Measurements from ENCODE around the gene TMEM200B. TPM values are rescaled to one million over a fixed set of nuclear protein-coding genes. Genes with fewer than 3 reads are reported as not detected.

TMEM200B gene
- total RNA-seq, 1 donor from 2014 or later = 3.7 TPM

DNA sequence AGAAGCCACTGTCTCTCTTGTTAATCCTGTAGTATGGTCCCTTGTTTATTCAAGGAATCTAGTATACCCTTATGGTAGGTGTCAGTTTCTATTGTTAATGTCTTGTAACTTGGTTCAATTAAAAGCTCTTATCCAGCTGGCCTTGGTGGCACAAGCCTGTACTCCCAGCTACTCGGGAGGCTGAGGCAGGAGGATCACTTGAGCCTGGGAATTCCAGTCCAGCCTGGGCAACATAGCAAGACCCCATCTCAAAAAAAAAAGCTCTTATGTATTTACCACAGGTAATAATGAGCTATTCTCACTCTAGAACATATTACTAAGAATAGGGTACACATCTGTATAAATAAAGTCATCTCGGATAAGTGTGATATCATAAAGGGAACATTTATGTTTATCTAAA lies 46.5 kb downstream of the TMEM200B start:
- Mint-ChIP-seq H3K9me3 (no peaks in the 10 kb centered on the region), H3K4me1 (no peaks in the 10 kb centered on the region), H3K4me3 (no peak overlapping the region), H3K27me3 (ENCODE audit: low read depth) (no peaks in the 10 kb centered on the region), H3K36me3 (ENCODE audit: low read depth) (peaks cover 3% of the 10 kb centered on the region), H3K27ac (ENCODE audit: unreplicated experiment) (no peak overlapping the region)
- TF ChIP-seq, protein P1, sequence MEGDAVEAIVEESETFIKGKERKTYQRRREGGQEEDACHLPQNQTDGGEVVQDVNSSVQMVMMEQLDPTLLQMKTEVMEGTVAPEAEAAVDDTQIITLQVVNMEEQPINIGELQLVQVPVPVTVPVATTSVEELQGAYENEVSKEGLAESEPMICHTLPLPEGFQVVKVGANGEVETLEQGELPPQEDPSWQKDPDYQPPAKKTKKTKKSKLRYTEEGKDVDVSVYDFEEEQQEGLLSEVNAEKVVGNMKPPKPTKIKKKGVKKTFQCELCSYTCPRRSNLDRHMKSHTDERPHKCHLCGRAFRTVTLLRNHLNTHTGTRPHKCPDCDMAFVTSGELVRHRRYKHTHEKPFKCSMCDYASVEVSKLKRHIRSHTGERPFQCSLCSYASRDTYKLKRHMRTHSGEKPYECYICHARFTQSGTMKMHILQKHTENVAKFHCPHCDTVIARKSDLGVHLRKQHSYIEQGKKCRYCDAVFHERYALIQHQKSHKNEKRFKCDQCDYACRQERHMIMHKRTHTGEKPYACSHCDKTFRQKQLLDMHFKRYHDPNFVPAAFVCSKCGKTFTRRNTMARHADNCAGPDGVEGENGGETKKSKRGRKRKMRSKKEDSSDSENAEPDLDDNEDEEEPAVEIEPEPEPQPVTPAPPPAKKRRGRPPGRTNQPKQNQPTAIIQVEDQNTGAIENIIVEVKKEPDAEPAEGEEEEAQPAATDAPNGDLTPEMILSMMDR (conservative IDR thresholded peaks at IDR 0.05) = no peak
- DNase-seq (ENCODE audit: low read depth, low spot score) = no peak

Other genes starting within 250 kb of the TMEM200B start
- gene EPB41, start 209.3 kb downstream of the TMEM200B start, total RNA-seq = 108 and 119 TPM in 2 replicates
- gene SRSF4, start 58.0 kb upstream of the TMEM200B start, total RNA-seq = 109 and 112 TPM in 2 replicates
- 24.6 and 28.4 TPM in 2 replicates for gene MECR, start 107.0 kb upstream of the TMEM200B start, total RNA-seq
- 4.8 and 5.1 TPM in 2 replicates for gene PTPRU, start 112.6 kb upstream of the TMEM200B start, total RNA-seq